ENCODE data around the gene REN. TPM values are rescaled to one million over a fixed set of nuclear protein-coding genes. Genes with fewer than 3 reads are reported as not detected.

Gene REN
- total and polyA plus RNA-seq, 2 of the 8 experiments (the other 6 are each of a cell fraction or from before 2014, with no cell fraction given) = 0.05 TPM; not detected in 1

DNA sequence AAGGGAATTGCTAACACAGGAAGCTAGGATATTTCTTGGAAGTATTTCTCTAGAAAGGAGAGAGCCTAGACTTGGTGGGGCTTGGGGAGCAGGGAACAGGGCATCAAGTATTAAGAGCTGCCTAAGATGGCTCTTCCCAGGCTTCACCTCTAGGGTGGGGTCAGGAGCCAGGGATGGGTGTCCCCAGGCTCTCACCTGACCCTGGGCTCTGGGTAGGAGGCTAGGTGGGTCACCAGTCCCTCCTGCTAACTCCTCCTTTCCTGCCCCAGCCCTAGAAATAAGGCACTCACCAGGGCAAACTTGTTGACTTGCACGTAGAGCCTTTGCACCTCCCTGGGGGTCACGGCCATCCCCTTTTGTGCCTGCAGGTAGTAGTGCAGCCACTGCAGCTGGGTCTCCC, 29.3 kb downstream of the REN start:
- H3K9ac ChIP-seq (replicated peaks in 1 of 4; ENCODE audit: extremely low read depth in 1 of 4, low read depth in 3 of 4, low read length in 3 of 4) = no peak overlapping the region
- H2BK20ac ChIP-seq (ENCODE audit: low read length) = no peak overlapping the region
- H3K18ac ChIP-seq (ENCODE audit: extremely low read depth, low read length) = no peak overlapping the region
- H2BK15ac ChIP-seq (ENCODE audit: low read length) = no peak overlapping the region
- FAIRE-seq (no peak), DNase-seq (ENCODE audit: low read depth in 1 of 2, low spot score in 2 of 2) (no peak)
- H3K4me3 ChIP-seq (ENCODE audit: extremely low read depth in 1 of 4, insufficient read depth in 2 of 4, low read depth in 3 of 4, low read length in 4 of 4) = no peak overlapping the region
- H3K14ac ChIP-seq (ENCODE audit: insufficient read length) = no peak overlapping the region
- no peak overlapping the region for H3K27ac ChIP-seq (ENCODE audit: low read depth, low read length)
- H3K79me1 ChIP-seq (ENCODE audit: low read depth, low read length) = no peaks in the 10 kb centered on the region; the same call in 1 of the 2 replicates
- no peak overlapping the region for H2AFZ ChIP-seq (ENCODE audit: low read length)
- no peak overlapping the region for H3K23ac ChIP-seq (ENCODE audit: insufficient read length)
- 68% methylated on average over 2 of the region's 2 CpGs; no CpG with 5 or more reads in 1 of the 2 experiments for WGBS, 2 experiments (ENCODE audit: extremely low coverage in 1 of 2, insufficient coverage in 1 of 2, insufficient read length in 1 of 2, insufficient replicate concordance in 2 of 2, low coverage in 1 of 2, low lambda C conversion rate in 2 of 2, missing lambda C conversion rate in 1 of 2)
- H3K4me2 ChIP-seq (ENCODE audit: insufficient read depth in 1 of 2, low read depth in 2 of 2, low read length in 2 of 2) = no peak overlapping the region
- H3K79me2 ChIP-seq (ENCODE audit: control insufficient read depth in 1 of 2, insufficient read depth in 2 of 2, low read length in 2 of 2) = no peaks in the 10 kb centered on the region
- H3K9me3 ChIP-seq (ENCODE audit: insufficient read depth in 2 of 2, low read depth in 1 of 2, low read length in 1 of 2) = no peaks in the 10 kb centered on the region
- no peak overlapping the region for H2BK120ac ChIP-seq (replicated peaks; ENCODE audit: low read depth, low read length)
- no peak overlapping the region for H4K91ac ChIP-seq (replicated peaks; ENCODE audit: insufficient read length, low read length)
- peaks cover 0 to 2% of the 10 kb centered on the region in 2 experiments for H4K20me1 ChIP-seq (replicated peaks in 1 of 2; ENCODE audit: control insufficient read depth in 1 of 2, insufficient read depth in 2 of 2, low read length in 2 of 2)
- H3K4me1 ChIP-seq (replicated peaks in 1 of 4; ENCODE audit: control insufficient read depth in 3 of 4, insufficient read depth in 4 of 4, low read length in 3 of 4) = peaks cover 0 to 2% (median under 1%) of the 10 kb centered on the region in 4 experiments; a peak in 2 of 7 replicates
- ChIA-PET CTCF (ENCODE audit: partially characterized antibody) (interaction anchor here (0.6 to 9.8 kb wide), 15 partner anchors 8 to 278 kb away, joined by 3 to 99 read pairs (median 3); partner anchors contain the start of genes ETNK2, GOLT1A and SNRPE), POLR2A (ENCODE audit: partially characterized antibody) (interaction anchor here (0.6 to 5.4 kb wide), 13 partner anchors 8 to 275 kb away, joined by 3 to 35 read pairs (median 4); partner anchors contain the start of genes ETNK2 and PLEKHA6)
- no peak overlapping the region for H2AK5ac ChIP-seq (ENCODE audit: low read depth, low read length)
- H2BK12ac ChIP-seq (ENCODE audit: low read depth, low read length) = no peak overlapping the region
- no peak overlapping the region for H4K8ac ChIP-seq (ENCODE audit: extremely low read depth, insufficient read depth, low read length)
- H4K5ac ChIP-seq (ENCODE audit: insufficient read length, low read depth, low read length) = no peak overlapping the region
- no peaks in the 10 kb centered on the region; a peak in 1 of 8 replicates for H3K36me3 ChIP-seq (ENCODE audit: control insufficient read depth in 2 of 4, insufficient read depth in 4 of 4, low read length in 3 of 4)
- H3K56ac ChIP-seq (replicated peaks; ENCODE audit: insufficient read length, low read depth, low read length) = no peak overlapping the region
- H3K27me3 ChIP-seq (replicated peaks in 1 of 4; ENCODE audit: control insufficient read depth in 3 of 4, extremely low read depth in 1 of 4, insufficient read depth in 3 of 4, low read length in 3 of 4) = no peaks in the 10 kb centered on the region; a peak in 1 of 7 replicates
- no peak overlapping the region for H3K4ac ChIP-seq (replicated peaks; ENCODE audit: insufficient read length, low read depth, low read length)
- H3K23me2 ChIP-seq (ENCODE audit: low read depth, low read length) = no peaks in the 10 kb centered on the region; the same call in 1 of the 2 replicates
- no peak overlapping the region for H2BK5ac ChIP-seq (ENCODE audit: low read depth, low read length)
- TF ChIP-seq MAFK (IDR thresholded peaks at IDR 0.05; ENCODE audit: low read depth, low read length) = no peak
- no peak for TF ChIP-seq HDAC2 (IDR thresholded peaks at IDR 0.05; ENCODE audit: borderline replicate concordance in 1 of 2, low read depth in 2 of 2, low read length in 2 of 2)
- peak; percentile 7 to 40; a peak in 3 of 4 replicates for TF ChIP-seq RAD21 (IDR thresholded peaks at IDR 0.05 in 1 of 2, conservative IDR thresholded peaks at IDR 0.05 in 1 of 2; ENCODE audit: low read depth in 2 of 2, low read length in 2 of 2)
- TF ChIP-seq YY1 (IDR thresholded peaks at IDR 0.05; ENCODE audit: low read depth, low read length) = no peak
- TF ChIP-seq ZNF274 (IDR thresholded peaks at IDR 0.05; ENCODE audit: borderline replicate concordance, extremely low read depth, low read length) = no peak
- TF ChIP-seq CBX8 (IDR thresholded peaks at IDR 0.05; ENCODE audit: borderline replicate concordance, low read depth, low read length) = no peak
- TF ChIP-seq TAF1 (IDR thresholded peaks at IDR 0.05; ENCODE audit: low read depth, low read length) = no peak
- TF ChIP-seq POU5F1 (IDR thresholded peaks at IDR 0.05; ENCODE audit: low read depth, low read length) = no peak
- TF ChIP-seq POLR2A (IDR thresholded peaks at IDR 0.05; ENCODE audit: control extremely low read depth in 1 of 2, low read depth in 2 of 2, low read length in 2 of 2) = peak; percentile 35 to 37; a peak in 1 of 3 replicates
- no peak for TF ChIP-seq SP1 (IDR thresholded peaks at IDR 0.05; ENCODE audit: low read depth, low read length)
- 0 out of 2 replicates have a peak, but pooled peaks have one; percentile 22 for TF ChIP-seq POLR2AphosphoS5 (IDR thresholded peaks at IDR 0.05; ENCODE audit: low read depth, low read length)
